CD4-positive, alpha-beta T cell treated with Interferon gamma for 1 hour (primary cell): ENCODE results near the gene SLC35F1.

ENCODE experiments used
- DNase-seq: peaks from one replicate; pipeline ENCODE4 v3.0.0-alpha.2; 2020

The SLC35F1 gene

GRCh38 chr6:118128755-118129154 is 221.7 kb downstream of the SLC35F1 start:
- DNase-seq: no peak

- no peak for DNase-seq
Measured at GRCh38 chr6:118134206-118134605, 227.1 kb downstream of the SLC35F1 start.

- no peak for DNase-seq
Measured at GRCh38 chr6:118134736-118135135, 227.7 kb downstream of the SLC35F1 start.

- no peak for DNase-seq
Measured at GRCh38 chr6:118135371-118135770, 228.3 kb downstream of the SLC35F1 start.

GRCh38 chr6:118141211-118141610 is 234.1 kb downstream of the SLC35F1 start:
- DNase-seq: no peak

- no peak for DNase-seq
Measured at GRCh38 chr6:118146584-118146983, 239.5 kb downstream of the SLC35F1 start.

GRCh38 chr6:118147511-118147910 is 240.4 kb downstream of the SLC35F1 start:
- no peak for DNase-seq

- DNase-seq: no peak
Measured at GRCh38 chr6:118148561-118148960, 241.5 kb downstream of the SLC35F1 start.

GRCh38 chr6:118152524-118152923 is 245.5 kb downstream of the SLC35F1 start:
- no peak for DNase-seq

- DNase-seq: no peak
Measured at GRCh38 chr6:118161343-118161742, 254.3 kb downstream of the SLC35F1 start.

GRCh38 chr6:118163542-118163941 is 256.5 kb downstream of the SLC35F1 start:
- DNase-seq: no peak

- no peak for DNase-seq
Measured at GRCh38 chr6:118165500-118165899, 258.4 kb downstream of the SLC35F1 start.

GRCh38 chr6:118168421-118168820 is 261.4 kb downstream of the SLC35F1 start:
- DNase-seq: no peak

GRCh38 chr6:118171852-118172251 is 264.8 kb downstream of the SLC35F1 start:
- no peak for DNase-seq

- no peak for DNase-seq
Measured at GRCh38 chr6:118174071-118174470, 267.0 kb downstream of the SLC35F1 start.

- no peak for DNase-seq
Measured at GRCh38 chr6:118177720-118178119, 270.7 kb downstream of the SLC35F1 start.

GRCh38 chr6:118179048-118179447 is 272.0 kb downstream of the SLC35F1 start:
- DNase-seq: no peak

GRCh38 chr6:118186672-118187567 is 279.9 kb downstream of the SLC35F1 start:
- DNase-seq: no peak

GRCh38 chr6:118187568-118188164 is 280.6 kb downstream of the SLC35F1 start:
- no peak for DNase-seq

GRCh38 chr6:118188561-118188960 is 281.5 kb downstream of the SLC35F1 start:
- DNase-seq: no peak

- no peak for DNase-seq
Measured at GRCh38 chr6:118197539-118197938, 290.5 kb downstream of the SLC35F1 start.

- DNase-seq: no peak
Measured at GRCh38 chr6:118198746-118199145, 291.7 kb downstream of the SLC35F1 start.

GRCh38 chr6:118200160-118200559 is 293.1 kb downstream of the SLC35F1 start:
- DNase-seq: no peak

- no peak for DNase-seq
Measured at GRCh38 chr6:118202517-118202916, 295.5 kb downstream of the SLC35F1 start.
